Anterior cingulate cortex (tissue), 58 donors: Measurements from ENCODE around the gene TMC6.

Source experiments
- DNase-seq, 58 donors: peaks; one replicate each; lab custom pipeline; 2025; lab: John Stamatoyannopoulos, UW

Gene TMC6

GRCh38 chr17:78112518-78113471 is 15.8 kb downstream of the TMC6 start:
- DNase-seq: peak in 52 of 58 donors; percentile 21 to 87 (median 62)

GRCh38 chr17:78111727-78112517 is 16.6 kb downstream of the TMC6 start:
- no peak for DNase-seq

GRCh38 chr17:78111016-78111726 is 17.4 kb downstream of the TMC6 start:
- no peak for DNase-seq

- no peak for DNase-seq
Observed at GRCh38 chr17:78110363-78111015, 18.1 kb downstream of the TMC6 start.

GRCh38 chr17:78109489-78109761 is 19.1 kb downstream of the TMC6 start:
- DNase-seq: no peak

GRCh38 chr17:78108726-78109488 is 19.6 kb downstream of the TMC6 start:
- peak in 11 of 58 donors; percentile 13 to 56 (median 35) for DNase-seq

- no peak for DNase-seq
Observed at GRCh38 chr17:78107976-78108725, 20.4 kb downstream of the TMC6 start.

GRCh38 chr17:78107457-78107856 is 21.1 kb downstream of the TMC6 start:
- no peak for DNase-seq

GRCh38 chr17:78106211-78106610 is 22.3 kb downstream of the TMC6 start:
- no peak for DNase-seq

GRCh38 chr17:78105551-78105950 is 23.0 kb downstream of the TMC6 start:
- DNase-seq: no peak

GRCh38 chr17:78105101-78105500 is 23.5 kb downstream of the TMC6 start:
- DNase-seq: no peak

- DNase-seq: no peak
Observed at GRCh38 chr17:78104540-78104941, 24.0 kb downstream of the TMC6 start.

- no peak for DNase-seq
Observed at GRCh38 chr17:78103311-78103710, 25.2 kb downstream of the TMC6 start.

GRCh38 chr17:78101542-78101941 is 27.0 kb downstream of the TMC6 start:
- DNase-seq: no peak

GRCh38 chr17:78101112-78101511 is 27.4 kb downstream of the TMC6 start:
- no peak for DNase-seq

- DNase-seq: no peak
Observed at GRCh38 chr17:78096093-78096492, 32.5 kb downstream of the TMC6 start.

- DNase-seq: no peak
Observed at GRCh38 chr17:78095035-78095434, 33.5 kb downstream of the TMC6 start.

- DNase-seq: no peak
Observed at GRCh38 chr17:78092794-78093324, 35.7 kb downstream of the TMC6 start.
